HG03469 (cell line): ENCODE data around the gene ZNF536.

ENCODE experiments used
- ATAC-seq: cut with Tn5 transposase; IDR thresholded peaks from one replicate; pipeline ENCODE4 v1.9.1; 2021; ENCODE audit warnings: mild to moderate bottlenecking, moderate library complexity, moderate number of reproducible peaks; ENCODE audit not compliant: unreplicated experiment

ZNF536 gene

DNA sequence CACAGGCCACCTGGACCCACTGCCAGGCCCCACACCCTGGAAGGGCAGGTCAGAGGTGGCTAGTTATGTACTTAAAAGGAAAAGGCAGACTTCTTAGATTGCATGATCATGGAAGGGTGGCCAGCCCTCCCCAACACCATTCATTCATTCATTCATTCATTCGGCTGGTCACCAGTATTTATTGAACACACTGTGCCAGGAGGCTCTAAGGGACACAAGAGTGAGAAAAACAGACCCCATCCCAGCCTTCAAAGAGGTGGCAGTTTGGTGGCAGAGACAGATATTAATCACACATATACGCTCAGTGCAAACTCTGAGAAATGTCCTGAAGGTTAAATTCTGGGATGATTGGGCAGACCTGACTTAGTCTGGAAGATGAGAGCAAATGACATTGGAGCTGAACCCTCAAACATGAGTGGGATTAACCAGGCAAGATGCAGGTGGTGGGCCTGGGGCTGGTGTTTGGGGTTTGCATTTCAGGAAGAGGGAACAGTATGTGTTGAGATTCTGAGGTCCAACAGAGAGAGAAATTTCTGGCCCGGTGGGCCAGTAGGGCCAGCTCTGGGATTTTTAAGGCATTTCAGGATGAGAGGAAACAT lies 147.5 kb downstream of the ZNF536 start:
- no peak for ATAC-seq

DNA sequence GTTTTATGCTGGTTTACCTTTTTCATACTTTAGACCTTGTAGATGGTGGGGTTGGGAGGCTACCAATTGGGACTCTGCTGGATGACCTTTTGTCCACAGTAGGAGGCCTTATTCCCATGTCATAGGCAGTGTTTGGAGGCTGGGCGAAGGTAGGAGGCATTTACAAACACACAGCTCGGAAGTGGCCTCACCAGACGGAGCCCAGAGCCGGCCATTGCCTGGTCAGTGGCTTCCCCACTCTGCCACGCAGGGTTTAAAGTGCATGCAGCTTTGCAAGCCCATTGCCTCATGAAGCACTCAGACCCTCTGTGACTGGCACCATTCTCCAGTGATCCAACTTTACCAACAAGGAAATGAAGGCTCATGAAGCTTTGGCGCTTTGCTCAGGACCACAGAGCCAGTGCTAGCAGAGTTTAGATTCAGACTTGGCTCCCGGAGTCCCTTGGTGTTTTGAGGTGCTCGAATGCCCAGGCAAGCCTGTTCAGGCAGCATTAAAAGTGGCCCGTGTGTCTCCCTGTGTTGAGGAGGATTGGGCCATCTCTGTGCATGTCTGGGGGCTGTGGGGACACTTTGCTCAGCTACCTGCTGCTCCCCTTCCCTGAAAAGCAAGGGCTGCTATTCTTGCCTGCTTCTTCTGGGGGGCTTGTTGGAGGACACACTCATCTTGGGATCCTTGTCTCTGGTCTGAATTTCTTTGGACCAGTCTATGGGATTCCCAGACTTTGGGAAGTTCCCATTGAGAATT lies 148.7 kb downstream of the ZNF536 start:
- no peak for ATAC-seq

DNA sequence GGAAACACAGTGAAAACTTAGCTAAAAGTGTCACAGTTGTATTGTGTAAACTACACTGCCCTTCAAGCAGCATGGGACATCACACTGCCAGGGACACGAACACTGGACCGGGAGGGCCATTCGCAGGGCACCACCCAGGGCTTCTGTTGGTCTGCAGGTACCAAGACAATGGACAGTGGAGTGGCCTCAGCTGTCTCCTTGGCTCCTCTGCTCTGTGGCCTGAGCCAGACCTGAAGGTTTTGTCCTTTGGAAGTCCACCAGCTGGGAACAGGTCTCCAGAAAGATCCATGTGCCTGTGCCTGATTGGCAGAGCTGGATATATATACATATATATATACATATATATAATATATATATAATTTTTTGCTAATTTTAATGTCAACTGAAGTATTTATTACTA lies 149.8 kb downstream of the ZNF536 start:
- no peak for ATAC-seq

DNA sequence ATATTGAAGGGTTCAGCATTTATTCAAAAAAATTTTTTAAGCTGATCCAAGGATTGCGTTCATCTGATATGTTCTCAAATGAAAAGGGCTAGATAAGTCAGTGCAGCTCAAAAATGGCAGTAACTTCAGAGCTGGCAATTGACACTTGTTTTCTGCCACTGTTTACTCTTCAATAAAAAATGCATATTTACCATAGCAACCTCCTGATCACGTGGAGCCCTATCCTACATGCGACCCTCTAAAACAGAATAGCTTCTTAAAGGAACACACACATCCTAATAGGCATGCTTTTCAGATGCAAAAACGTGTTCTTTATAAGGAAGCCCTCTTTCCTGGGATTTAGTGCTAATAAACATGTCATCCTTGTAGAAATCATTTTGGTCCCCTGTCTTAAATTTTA lies 150.2 kb downstream of the ZNF536 start:
- no peak for ATAC-seq

DNA sequence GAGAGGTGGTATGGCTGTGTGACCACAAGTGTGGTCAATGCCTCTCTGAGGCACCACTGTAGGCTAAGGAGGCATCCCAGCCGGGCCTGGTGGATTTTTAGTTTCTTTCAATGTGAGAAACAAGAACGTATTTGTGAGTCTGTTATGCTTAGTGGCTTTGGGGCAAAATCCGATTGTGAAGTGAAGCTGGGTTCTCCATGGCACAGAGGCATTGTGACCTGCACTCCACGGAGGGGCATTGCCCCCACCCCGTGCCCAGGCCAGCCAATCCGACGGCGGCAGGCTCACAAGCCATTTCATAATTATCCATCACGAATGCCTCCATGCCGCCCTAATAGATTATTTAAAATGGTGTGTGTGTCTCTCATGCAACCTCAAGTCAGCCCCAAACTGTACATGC lies 151.6 kb downstream of the ZNF536 start:
- ATAC-seq: no peak

DNA sequence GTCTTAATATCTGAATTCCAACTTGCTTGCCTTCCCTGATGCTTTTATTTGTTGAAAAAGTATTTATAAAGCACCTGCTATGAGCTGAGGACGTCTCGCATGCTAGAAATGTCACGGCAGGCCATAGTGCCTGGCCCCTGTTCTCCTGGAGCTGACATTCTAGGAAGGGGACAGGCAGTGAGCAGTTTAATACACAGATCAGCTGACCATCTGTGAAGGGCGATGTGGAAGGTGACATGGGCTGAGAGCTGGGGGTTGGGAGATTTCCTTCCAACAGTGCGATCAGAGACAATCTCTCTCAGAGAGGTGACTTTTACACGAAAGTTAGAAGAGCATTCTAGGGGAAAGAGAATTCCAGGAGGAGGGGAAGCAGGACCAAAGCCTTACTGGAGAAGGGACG lies 153.2 kb downstream of the ZNF536 start:
- ATAC-seq: no peak

DNA sequence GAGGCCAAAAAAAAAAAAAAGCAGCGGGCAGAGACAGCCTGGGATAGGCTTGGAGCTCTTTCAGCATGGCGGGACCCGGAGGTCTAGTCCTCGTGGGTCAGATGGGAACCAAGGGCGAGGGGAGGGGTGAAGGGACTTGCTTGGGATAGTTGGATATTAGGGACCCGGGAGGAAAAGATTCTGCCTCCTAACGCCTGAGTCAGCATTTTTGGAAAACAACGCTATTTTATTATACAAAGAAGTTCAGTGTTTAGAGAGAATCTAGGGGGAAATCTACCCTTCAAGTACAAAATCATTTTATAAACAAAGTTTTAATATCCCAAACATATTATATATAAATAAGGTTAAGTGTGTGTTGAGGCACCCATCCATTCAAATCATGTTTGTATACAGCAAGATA lies 156.7 kb downstream of the ZNF536 start:
- ATAC-seq: no peak

DNA sequence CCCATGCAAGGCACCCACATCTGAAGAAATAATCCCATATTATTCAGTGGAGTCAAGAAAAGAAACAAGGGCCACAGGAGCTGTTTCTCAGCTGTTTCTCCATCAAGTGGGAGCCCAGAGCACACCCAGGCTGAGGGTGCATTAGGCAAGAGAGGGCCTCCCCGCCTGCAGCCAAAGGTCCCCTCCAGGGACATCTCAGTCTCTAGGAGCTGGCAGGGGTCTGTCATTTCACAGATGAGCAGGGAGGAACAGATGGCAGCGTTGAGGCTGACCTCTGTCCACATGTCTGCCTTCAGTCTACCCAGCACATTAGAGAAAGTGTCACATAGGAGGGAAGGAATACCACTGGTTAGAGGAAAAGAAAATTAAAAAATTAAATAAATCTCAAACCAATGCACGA lies 157.7 kb downstream of the ZNF536 start:
- no peak for ATAC-seq

DNA sequence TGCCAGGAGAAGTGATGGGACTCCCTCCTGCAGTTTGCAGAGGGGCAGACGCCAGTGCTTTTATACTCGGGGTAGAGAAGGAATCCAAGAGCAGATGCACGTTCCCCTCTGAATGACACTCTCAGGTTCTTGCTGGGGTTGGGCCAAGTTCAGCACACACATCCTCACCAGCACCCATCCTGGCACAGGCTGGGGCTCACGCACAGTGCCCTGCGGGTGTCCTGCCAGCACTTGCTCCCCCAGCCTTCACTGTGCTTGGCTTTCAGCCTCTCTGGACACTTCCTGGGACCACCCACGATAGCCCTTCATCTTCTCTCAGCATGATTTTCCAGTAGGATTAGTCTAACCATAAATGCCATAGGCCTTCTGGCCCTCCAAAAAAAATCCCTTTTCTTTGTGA lies 158.6 kb downstream of the ZNF536 start:
- no peak for ATAC-seq

DNA sequence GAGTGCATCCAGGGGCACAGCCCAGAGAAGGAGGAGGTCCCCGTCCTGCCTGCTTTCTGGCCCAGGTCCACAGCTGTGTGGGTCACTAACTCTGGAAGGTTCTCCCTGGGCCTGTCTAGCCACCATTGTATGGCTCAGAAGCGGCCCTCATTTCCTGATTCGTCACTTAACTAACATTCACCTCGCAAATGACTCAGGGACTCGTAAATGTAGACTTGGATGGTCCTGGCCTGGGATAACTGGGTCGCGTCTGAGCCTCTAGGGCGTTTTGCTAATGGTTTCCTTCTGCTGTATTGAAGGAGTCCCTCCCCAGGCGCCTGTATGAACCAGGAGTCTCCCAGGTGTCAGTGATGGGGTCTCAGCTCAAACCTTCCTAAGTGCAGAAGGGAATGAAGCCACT lies 162.8 kb downstream of the ZNF536 start:
- ATAC-seq: no peak

DNA sequence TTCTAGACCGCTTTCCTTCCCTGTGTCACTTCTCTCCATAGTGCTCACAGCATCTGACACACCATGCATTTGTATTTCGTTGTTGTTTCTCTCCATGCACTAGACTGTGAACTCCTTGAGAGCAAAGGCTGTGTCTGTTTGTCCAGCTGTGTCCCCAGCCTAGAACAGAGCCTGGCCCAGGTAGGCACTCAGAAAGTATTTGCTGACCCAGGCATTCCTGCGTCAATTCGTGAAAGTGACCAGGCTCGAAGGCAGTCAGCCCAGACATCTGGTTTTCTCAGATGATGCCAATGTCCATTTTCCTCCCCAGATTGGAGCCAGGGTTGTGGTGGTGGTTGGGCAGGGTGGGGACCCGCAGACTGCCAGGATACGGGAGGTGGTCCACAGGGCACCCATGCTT lies 164.8 kb downstream of the ZNF536 start:
- no peak for ATAC-seq

DNA sequence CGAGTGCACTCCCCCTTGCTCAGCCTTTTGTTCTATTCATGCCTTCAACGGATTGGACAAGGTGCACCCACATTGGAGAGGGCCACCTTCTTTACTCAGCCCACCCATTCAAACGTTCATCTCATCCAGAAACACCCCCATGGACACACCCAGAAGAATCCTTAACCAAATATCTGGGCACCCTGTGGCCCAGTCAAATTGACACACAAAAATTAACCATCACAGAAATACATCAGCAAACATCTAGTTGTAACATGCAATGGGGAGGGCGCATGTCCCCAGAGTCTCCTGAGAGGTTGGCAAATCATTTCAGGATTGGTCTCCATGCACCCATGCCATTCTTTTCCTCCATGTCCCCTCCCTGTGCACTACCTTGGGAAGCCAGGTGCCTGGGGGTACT lies 167.1 kb downstream of the ZNF536 start:
- ATAC-seq: no peak

DNA sequence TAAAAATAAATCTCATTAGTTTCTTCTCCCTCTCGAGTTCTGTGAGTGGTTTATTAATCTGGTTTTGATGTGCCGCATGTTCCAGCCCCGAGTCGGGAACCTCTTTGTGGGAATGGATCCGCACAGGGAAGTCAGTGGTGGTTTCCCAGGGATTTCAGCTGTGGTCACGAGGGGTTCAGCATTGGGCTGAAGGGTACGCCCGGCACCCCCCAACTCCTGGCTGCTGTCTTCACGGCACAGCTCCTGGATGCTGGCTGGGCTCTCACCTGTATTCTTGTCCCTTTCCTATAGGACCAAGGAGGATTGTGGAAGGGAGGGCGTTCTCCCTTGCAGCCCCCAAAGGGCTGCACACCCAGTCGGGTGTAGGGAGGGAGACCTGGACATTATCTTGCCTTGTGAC lies 167.8 kb downstream of the ZNF536 start:
- ATAC-seq: no peak

DNA sequence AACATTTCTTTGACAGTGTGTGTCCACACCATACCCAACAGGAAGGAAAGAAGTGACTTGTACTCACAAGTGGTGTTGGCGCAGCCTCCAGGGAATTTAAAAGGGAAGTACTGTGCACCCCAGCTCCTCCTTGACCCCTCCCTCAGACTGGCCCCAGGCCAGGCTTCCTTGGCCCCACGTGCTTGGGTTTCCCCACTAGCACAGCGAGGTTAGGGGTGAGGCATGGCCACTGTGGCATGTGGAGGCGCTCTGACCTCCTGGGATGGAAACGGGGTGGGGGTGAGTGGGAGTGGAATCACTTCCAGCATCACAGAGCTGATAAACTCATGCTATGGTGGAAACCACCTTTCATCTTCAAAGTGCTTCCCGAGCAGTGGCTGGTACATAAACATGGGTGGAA lies 168.6 kb downstream of the ZNF536 start:
- no peak for ATAC-seq

DNA sequence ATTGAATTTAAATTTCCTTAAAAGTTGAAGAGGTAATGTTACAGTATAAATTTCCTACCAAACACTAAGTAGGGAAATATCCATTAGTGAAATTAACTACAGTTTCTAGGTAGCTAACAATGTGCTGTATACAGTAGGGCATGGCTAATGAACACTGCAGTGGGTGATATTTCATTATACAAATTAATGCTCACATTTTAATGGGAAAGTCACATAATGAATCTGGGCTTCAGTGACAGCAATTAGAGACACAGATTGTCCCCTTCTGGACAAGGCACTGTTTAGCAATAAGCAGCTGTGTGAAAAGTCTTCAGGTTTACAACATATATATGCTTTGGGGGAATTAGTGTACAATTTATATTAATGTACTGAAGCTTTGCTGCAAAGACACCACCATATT lies 169.4 kb downstream of the ZNF536 start:
- no peak for ATAC-seq

DNA sequence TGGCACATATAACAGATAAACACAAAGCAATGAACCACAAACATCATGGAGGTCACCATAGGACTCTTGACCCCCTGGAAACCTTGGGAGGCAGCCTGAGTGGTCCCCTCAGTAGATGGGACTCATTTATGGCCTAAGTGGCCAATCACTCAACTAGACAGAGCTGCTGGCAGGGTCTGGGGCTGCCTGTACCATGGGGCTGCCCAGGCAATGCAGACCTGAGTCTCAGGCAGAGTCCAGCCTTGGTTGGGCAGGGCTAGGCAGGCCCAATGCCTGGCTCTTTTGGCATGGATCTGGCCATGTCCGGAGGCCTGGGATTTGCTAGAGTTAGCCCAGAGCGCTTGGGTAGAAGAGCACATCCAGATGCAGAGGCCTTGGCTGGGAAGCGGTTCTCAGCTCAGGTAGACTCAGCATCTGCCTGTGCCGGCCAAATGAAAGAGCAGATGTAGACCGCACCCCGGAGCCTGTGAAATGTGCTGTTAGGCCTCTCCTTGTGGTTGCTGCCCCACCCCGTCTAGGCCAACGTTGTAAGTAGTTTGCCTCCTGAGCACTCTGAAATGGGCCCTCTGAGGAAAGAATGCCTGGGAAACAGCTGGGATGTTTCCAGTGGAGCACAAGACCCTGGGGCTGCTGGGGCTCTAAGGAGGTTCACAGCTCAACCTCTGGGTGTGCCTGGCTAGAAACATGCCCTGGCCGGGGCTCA lies 171.2 kb downstream of the ZNF536 start:
- ATAC-seq: no peak

DNA sequence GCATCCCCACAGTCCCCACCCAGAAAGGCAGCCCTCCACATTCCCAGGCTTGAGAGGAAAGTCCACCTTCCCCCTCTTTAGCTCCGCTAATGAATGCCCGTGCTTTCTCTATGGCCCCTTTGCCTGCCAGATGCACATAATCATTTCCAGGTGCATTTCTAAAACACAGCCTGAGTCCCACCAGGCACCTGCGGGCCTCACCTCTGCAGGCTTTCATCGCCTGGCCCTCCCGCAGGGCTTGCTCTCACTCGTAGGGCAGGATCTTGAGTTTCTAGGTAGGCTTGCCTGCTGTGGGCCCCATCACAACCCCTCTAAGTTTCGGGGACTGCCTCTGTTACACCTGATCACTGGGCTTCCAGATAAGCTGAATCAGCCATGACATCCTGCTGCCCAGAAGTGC lies 173.6 kb downstream of the ZNF536 start:
- ATAC-seq: no peak

DNA sequence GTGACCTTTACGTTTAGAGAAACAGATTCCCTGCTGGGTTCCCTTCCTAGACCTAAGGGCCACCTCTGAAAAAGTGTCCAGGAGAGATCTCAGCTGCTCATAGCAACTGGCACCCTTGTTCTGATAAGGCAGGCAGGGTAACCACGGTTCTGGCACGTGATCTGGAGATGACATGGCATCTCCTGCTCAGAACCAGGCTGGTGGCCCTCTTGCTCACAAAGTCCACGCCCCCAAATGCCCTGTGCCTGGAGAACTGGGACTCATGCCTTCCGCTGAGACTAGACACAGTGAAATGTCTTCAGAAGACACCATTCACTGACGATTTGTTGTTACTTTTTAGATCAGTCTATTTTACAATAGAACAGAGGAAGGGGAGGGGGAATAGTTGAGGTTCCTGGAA lies 174.1 kb downstream of the ZNF536 start:
- no peak for ATAC-seq

DNA sequence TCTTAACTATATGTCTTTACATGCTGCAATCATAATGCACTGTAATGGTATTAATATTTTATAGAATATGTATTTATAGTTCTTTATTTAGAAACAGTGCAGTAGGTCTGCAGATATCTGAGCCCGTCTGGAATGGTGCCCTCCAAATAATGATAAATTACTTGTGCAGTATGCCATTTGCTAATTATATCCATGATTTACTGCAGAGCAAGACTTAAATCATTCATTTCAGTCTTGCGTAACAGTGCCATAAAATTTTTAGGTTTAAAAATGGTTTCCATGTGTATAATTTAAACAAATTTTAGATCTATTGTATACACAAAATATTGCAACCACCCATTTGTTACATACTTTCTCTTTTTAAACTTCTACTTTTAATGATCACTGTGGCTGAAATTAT lies 175.1 kb downstream of the ZNF536 start:
- ATAC-seq: no peak

DNA sequence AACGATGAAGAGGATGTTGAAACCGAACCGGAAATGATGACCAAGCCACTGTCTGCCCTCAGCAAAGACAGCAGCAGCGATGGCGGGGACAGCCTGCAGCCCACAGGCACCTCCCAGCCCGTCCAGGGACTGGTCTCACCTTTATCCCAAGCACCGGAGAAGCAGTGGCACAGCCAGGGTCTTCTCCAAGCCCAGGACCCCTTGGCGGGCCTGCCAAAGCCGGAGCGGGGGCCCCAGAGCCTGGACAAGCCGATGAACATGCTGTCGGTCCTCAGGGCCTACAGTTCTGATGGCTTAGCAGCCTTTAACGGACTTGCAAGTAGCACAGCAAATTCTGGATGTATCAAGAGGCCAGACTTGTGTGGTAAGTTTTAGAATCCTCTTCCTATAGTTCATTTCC lies 177.0 kb downstream of the ZNF536 start:
- ATAC-seq: no peak

DNA sequence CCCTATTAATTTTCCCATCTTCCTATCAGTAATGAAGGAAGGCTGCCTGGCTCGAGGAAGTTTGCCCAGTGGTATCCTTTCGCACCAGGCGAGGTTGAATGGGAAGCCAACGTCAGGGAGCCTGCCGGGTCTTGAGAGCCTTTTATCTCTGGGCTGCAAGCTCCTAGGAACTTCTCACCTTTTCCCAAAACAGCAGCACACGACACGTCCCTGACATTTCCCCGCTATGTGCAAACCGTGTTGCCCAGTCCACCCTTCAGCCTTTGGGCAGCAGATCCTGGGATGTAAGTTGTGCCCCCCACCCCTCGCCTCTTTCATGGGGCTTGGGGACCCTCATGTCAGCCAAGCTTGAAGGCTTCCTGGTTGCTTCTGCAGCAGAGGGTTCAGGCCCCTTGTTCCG lies 179.1 kb downstream of the ZNF536 start:
- no peak for ATAC-seq

DNA sequence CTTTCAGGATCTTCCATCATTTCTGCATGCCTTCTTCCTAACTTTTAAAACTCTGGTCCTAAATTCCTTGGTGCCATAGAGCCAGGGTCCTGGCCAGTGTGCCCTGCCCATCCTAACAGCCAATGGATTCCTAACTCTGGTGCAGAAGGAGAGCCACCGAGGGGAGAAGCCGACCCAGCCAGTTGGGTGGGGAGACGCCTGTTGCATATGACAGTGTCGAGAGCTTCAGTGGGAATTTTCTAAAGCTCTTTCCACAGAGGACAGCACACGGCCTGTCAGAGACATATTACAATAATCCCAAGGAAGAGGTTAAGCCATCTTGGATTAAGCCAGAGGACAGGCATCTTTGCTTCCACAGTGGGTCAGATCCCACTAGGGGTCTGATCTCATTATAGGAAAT lies 180.4 kb downstream of the ZNF536 start:
- ATAC-seq: no peak
